ENCODE data around the gene WIF1. TPM values are rescaled to one million over a fixed set of nuclear protein-coding genes. Genes with fewer than 3 reads are reported as not detected.

Gene WIF1
- total and polyA plus RNA-seq, 2 of the 8 experiments (the other 6 are each of a cell fraction or from before 2014, with no cell fraction given) = 1.8 to 9.1 TPM

- CTCF ChIA-PET (ENCODE audit: partially characterized antibody) = interaction anchor here (1.2 to 2.0 kb wide), 4 partner anchors 14 to 223 kb away, joined by 3 to 6 read pairs (median 4); no protein-coding TSS in a partner anchor
- TF ChIP-seq KDM1A (IDR thresholded peaks at IDR 0.05; ENCODE audit: borderline replicate concordance, low read length) (no peak), TAF1 (IDR thresholded peaks at IDR 0.05; ENCODE audit: low read depth, low read length) (no peak), BCL11A (IDR thresholded peaks at IDR 0.05; ENCODE audit: low read depth in 2 of 2, low read length in 2 of 2) (no peak), USF2 (IDR thresholded peaks at IDR 0.05; ENCODE audit: low read length) (no peak), GTF2F1 (IDR thresholded peaks at IDR 0.05; ENCODE audit: borderline replicate concordance, low read depth, low read length) (no peak), RBBP5 (IDR thresholded peaks at IDR 0.05; ENCODE audit: borderline replicate concordance, low read depth, low read length) (no peak), CHD1 (IDR thresholded peaks at IDR 0.05; ENCODE audit: low read depth, low read length) (no peak), CTBP2 (IDR thresholded peaks at IDR 0.05; ENCODE audit: borderline replicate concordance, insufficient read depth, insufficient read length, low read length) (no peak), KDM4A (IDR thresholded peaks at IDR 0.05; ENCODE audit: low read depth, low read length, severe bottlenecking) (no peak), YY1 (IDR thresholded peaks at IDR 0.05; ENCODE audit: low read depth, low read length) (no peak), SRF (IDR thresholded peaks at IDR 0.05; ENCODE audit: low read depth, low read length) (no peak), JUND (IDR thresholded peaks at IDR 0.05; ENCODE audit: low read length) (no peak), TBP (IDR thresholded peaks at IDR 0.05; ENCODE audit: low read depth, low read length) (no peak), TCF12 (IDR thresholded peaks at IDR 0.05; ENCODE audit: low read depth, low read length) (no peak)
Observed at GRCh38 chr12:65025136-65025535, 96.0 kb downstream of the WIF1 start.

More at GRCh38 chr12:65025136-65025535, 96.0 kb downstream of the WIF1 start:
- Histone ChIP-seq H3K9me3 (ENCODE audit: insufficient read depth in 2 of 2, low read depth in 1 of 2, low read length in 1 of 2) (no peaks in the 10 kb centered on the region), H3K79me1 (ENCODE audit: low read depth, low read length) (no peaks in the 10 kb centered on the region), H3K27me3 (replicated peaks in 1 of 4; ENCODE audit: control insufficient read depth in 3 of 4, extremely low read depth in 1 of 4, insufficient read depth in 3 of 4, low read length in 3 of 4) (no peaks in the 10 kb centered on the region), H2AFZ (ENCODE audit: low read length) (no peak overlapping the region), H4K8ac (ENCODE audit: extremely low read depth, insufficient read depth, low read length) (no peak overlapping the region), H3K4me1 (replicated peaks in 1 of 4; ENCODE audit: control insufficient read depth in 3 of 4, insufficient read depth in 4 of 4, low read length in 3 of 4) (peaks cover 0 to 8% (median 1%) of the 10 kb centered on the region in 4 experiments; a peak in 2 of 7 replicates), H2BK12ac (ENCODE audit: low read depth, low read length) (no peak overlapping the region), H3K79me2 (ENCODE audit: control insufficient read depth in 1 of 2, insufficient read depth in 2 of 2, low read length in 2 of 2) (no peaks in the 10 kb centered on the region), H2BK20ac (ENCODE audit: low read length) (no peak overlapping the region), H3K14ac (ENCODE audit: insufficient read length) (no peak overlapping the region), H2AK5ac (ENCODE audit: low read depth, low read length) (no peak overlapping the region), H3K9ac (replicated peaks in 1 of 4; ENCODE audit: extremely low read depth in 1 of 4, low read depth in 3 of 4, low read length in 3 of 4) (no peak overlapping the region), H3K18ac (ENCODE audit: extremely low read depth, low read length) (no peak overlapping the region), H3K4me2 (ENCODE audit: insufficient read depth in 1 of 2, low read depth in 2 of 2, low read length in 2 of 2) (no peak overlapping the region), H3K23me2 (ENCODE audit: low read depth, low read length) (no peaks in the 10 kb centered on the region), H3K4ac (replicated peaks; ENCODE audit: insufficient read length, low read depth, low read length) (no peak overlapping the region), H4K91ac (replicated peaks; ENCODE audit: insufficient read length, low read length) (no peak overlapping the region), H3K27ac (ENCODE audit: low read depth, low read length) (no peak overlapping the region), H2BK120ac (replicated peaks; ENCODE audit: low read depth, low read length) (no peak overlapping the region), H3K56ac (replicated peaks; ENCODE audit: insufficient read length, low read depth, low read length) (no peak overlapping the region), H4K20me1 (replicated peaks in 1 of 2; ENCODE audit: control insufficient read depth in 1 of 2, insufficient read depth in 2 of 2, low read length in 2 of 2) (no peaks in the 10 kb centered on the region), H2BK5ac (ENCODE audit: low read depth, low read length) (no peak overlapping the region), H4K5ac (ENCODE audit: insufficient read length, low read depth, low read length) (no peak overlapping the region), H3K23ac (ENCODE audit: insufficient read length) (no peak overlapping the region), H3K36me3 (ENCODE audit: control insufficient read depth in 2 of 4, insufficient read depth in 4 of 4, low read length in 3 of 4) (no peaks in the 10 kb centered on the region), H3K4me3 (ENCODE audit: extremely low read depth in 1 of 4, insufficient read depth in 2 of 4, low read depth in 3 of 4, low read length in 4 of 4) (no peak overlapping the region), H2BK15ac (ENCODE audit: low read length) (no peak overlapping the region)
- POLR2A ChIA-PET (ENCODE audit: partially characterized antibody) = no interaction called here
- no peak for FAIRE-seq
- DNase-seq (ENCODE audit: low read depth in 1 of 2, low spot score in 2 of 2) = no peak
- WGBS, 2 experiments (ENCODE audit: extremely low coverage in 1 of 2, insufficient coverage in 1 of 2, insufficient read length in 1 of 2, insufficient replicate concordance in 2 of 2, low coverage in 1 of 2, low lambda C conversion rate in 2 of 2, missing lambda C conversion rate in 1 of 2) = 93% methylated on average over 2 of the region's 2 CpGs; no CpG with 5 or more reads in 1 of the 2 experiments

Measured in H1 (cell line).